PC-3 (cell line): ENCODE data around the gene SLC27A3. TPM values are rescaled to one million over a fixed set of nuclear protein-coding genes. Genes with fewer than 3 reads are reported as not detected.
A peak's percentile ranks its signal among the peaks of the same experiment; 100 is the strongest.

ENCODE experiments used
- ATAC-seq: fragments of 200-7000 bp; cut with Tn5 transposase; 2 replicates; pipeline ENCODE4 v1.9.1; 2020; ENCODE audit warnings: mild to moderate bottlenecking, moderate library complexity
- BruUV-seq: library from RNA; stranded (reverse); fragments of 400-500 nt; replicated peaks from 2 replicates; lab custom pipeline; 2021; lab: Mats Ljungman, UMichigan
- CTCF ChIA-PET: fragments of 300-600 bp; sonication (Branson Sonifier 250); formaldehyde crosslinking; loops from one replicate; lab custom pipeline; 2022; ENCODE audit warnings: antibody characterized with exemption; lab: Charles Lee
- POLR2A ChIA-PET: fragments of 300-600 bp; sonication (Branson Sonifier 250); formaldehyde crosslinking; loops from one replicate; lab custom pipeline; 2022; ENCODE audit warnings: antibody characterized with exemption; ENCODE audit not compliant: unreplicated experiment; lab: Charles Lee
- DNase-seq: peaks from one replicate; pipeline ENCODE4 v3.0.0-alpha.2; 2015
- H2AFZ ChIP-seq: fragments of 300-600 bp; sonication (generic); 2 replicates; pipeline ENCODE4 v1.6.0; 2016; ENCODE audit warnings: antibody characterized with exemption, low read length
- H3F3A ChIP-seq: fragments of 300-600 bp; sonication (generic); one replicate; pipeline ENCODE4 v1.6.0; 2017; ENCODE audit warnings: antibody characterized with exemption, low read length, control low read depth, mild to moderate bottlenecking; ENCODE audit not compliant: unreplicated experiment
- H3K27ac ChIP-seq: fragments of 300-600 bp; sonication (generic); 2 replicates; pipeline ENCODE4 v1.5.1; 2016; ENCODE audit warnings: mild to moderate bottlenecking, low read length
- H3K27me3 ChIP-seq: fragments of 300-600 bp; sonication (generic); 2 replicates; pipeline ENCODE4 v1.6.1; 2016; ENCODE audit warnings: low read length, mixed read lengths
- H3K36me3 ChIP-seq: fragments of 300-600 bp; sonication (generic); 2 replicates; pipeline ENCODE4 v1.6.1; 2016; ENCODE audit warnings: low read depth, mixed run types, low read length, mixed read lengths
- H3K4me1 ChIP-seq: fragments of 300-600 bp; sonication (generic); 2 replicates; pipeline ENCODE4 v1.5.1; 2016; ENCODE audit warnings: low read length; ENCODE audit not compliant: insufficient read depth
- H3K4me2 ChIP-seq: fragments of 300-600 bp; sonication (generic); 2 replicates; pipeline ENCODE4 v1.6.0; 2016; ENCODE audit warnings: low read length
- H3K4me3 ChIP-seq: fragments of 300-600 bp; sonication (generic); 2 replicates; pipeline ENCODE4 v1.5.1; 2016; ENCODE audit warnings: mild to moderate bottlenecking, low read length, mixed read lengths
- H3K79me2 ChIP-seq: fragments of 300-600 bp; sonication (generic); 2 replicates; pipeline ENCODE4 v1.6.1; 2017; ENCODE audit warnings: low read length, mixed read lengths
- H3K9ac ChIP-seq: fragments of 300-600 bp; sonication (generic); 2 replicates; pipeline ENCODE4 v1.6.0; 2016; ENCODE audit warnings: mild to moderate bottlenecking, low read length
- H3K9me2 ChIP-seq: fragments of 300-600 bp; sonication (generic); replicated peaks from 2 replicates; pipeline ENCODE4 v1.6.1; 2016; ENCODE audit warnings: mixed run types, low read length, mixed read lengths
- H3K9me3 ChIP-seq: fragments of 300-600 bp; sonication (generic); 2 replicates; pipeline ENCODE4 v1.6.1; 2016; ENCODE audit warnings: low read length, mixed read lengths
- H4K20me1 ChIP-seq: fragments of 300-600 bp; sonication (generic); 2 replicates; pipeline ENCODE4 v1.6.1; 2016; ENCODE audit warnings: low read length, mixed read lengths
- CTCF ChIP-seq: fragments of 300-600 bp; sonication (generic); conservative IDR thresholded peaks from 2 replicates; pipeline ENCODE4 v1.5.1; 2017; ENCODE audit warnings: antibody characterized with exemption, low read depth, mild to moderate bottlenecking, low read length
- EZH2 ChIP-seq: fragments of 300-600 bp; sonication (generic); IDR thresholded peaks from one replicate; pipeline ENCODE4 v1.6.1; 2017; ENCODE audit warnings: antibody characterized with exemption, mild to moderate bottlenecking, low read length; ENCODE audit not compliant: unreplicated experiment
- EZH2phosphoT487 ChIP-seq: fragments of 300-600 bp; sonication (generic); IDR thresholded peaks from 2 replicates; pipeline ENCODE4 v1.6.1; 2018; ENCODE audit warnings: mild to moderate bottlenecking, antibody characterized with exemption, low read length, borderline replicate concordance
- intact Hi-C: fragments of 100-400 bp; cut with micrococcal nuclease; formaldehyde crosslinking; loops from 2 replicates; pipeline ENCODE4 v1.9.0; 2023
- total RNA-seq: library from RNA; depleted of rRNA; stranded (reverse); fragments of >200 nt; gene quantifications from 2 replicates; pipeline ENCODE4 v1.2.3, GENCODE V29; 2014

The SLC27A3 gene
- total RNA-seq, 1 experiment from 2014 or later = 6.3 TPM

- no peaks in the 10 kb centered on the region for H3F3A ChIP-seq
- no peaks in the 10 kb centered on the region for H3K9me2 ChIP-seq
- H3K79me2 ChIP-seq = peaks cover 3% of the 10 kb centered on the region; the same call in 1 of the 2 replicates
- H3K4me1 ChIP-seq = no peaks in the 10 kb centered on the region
- no peaks in the 10 kb centered on the region for H3K27me3 ChIP-seq
- H3K4me3 ChIP-seq = no peak overlapping the region
- peaks cover 37% of the 10 kb centered on the region for H3K36me3 ChIP-seq
- no TSS peak for BruUV-seq
- ChIA-PET CTCF (no interaction called here), POLR2A (no interaction called here)
- intact Hi-C loops = loop anchor here (10.0 kb wide), 1 partner anchor 387 kb away; the partner anchor contains the start of gene S100A9
- TF ChIP-seq CTCF = no peak
- TF ChIP-seq EZH2phosphoT487 = no peak
- no peak for TF ChIP-seq EZH2
- DNase-seq (no peak), ATAC-seq (no peak)
- H3K27ac ChIP-seq = no peak overlapping the region
- H3K9me3 ChIP-seq = no peaks in the 10 kb centered on the region
- no peaks in the 10 kb centered on the region for H4K20me1 ChIP-seq
- H2AFZ ChIP-seq = no peak overlapping the region
- H3K4me2 ChIP-seq = no peak overlapping the region
- H3K9ac ChIP-seq = no peak overlapping the region
These were observed 33.2 kb upstream of the SLC27A3 start for GRCh38 chr1:153741986-153742385.

- no peaks in the 10 kb centered on the region for H3K4me1 ChIP-seq
- H3K36me3 ChIP-seq = peaks cover 42% of the 10 kb centered on the region
- intact Hi-C loops = loop anchor here (10.0 kb wide), 1 partner anchor 388 kb away; the partner anchor contains the start of gene S100A9
- BruUV-seq = no TSS peak
- no peaks in the 10 kb centered on the region for H3K27me3 ChIP-seq
- H4K20me1 ChIP-seq = no peaks in the 10 kb centered on the region
- H3K9me3 ChIP-seq = no peaks in the 10 kb centered on the region
- TF ChIP-seq EZH2 (no peak), CTCF (no peak), EZH2phosphoT487 (no peak)
- no peaks in the 10 kb centered on the region for H3K9me2 ChIP-seq
- no peak overlapping the region for H3K4me3 ChIP-seq
- ChIA-PET POLR2A (interaction anchor here (0.6 to 1.2 kb wide), 2 partner anchors 9 to 79 kb away, joined by 4 to 5 read pairs; no protein-coding TSS in a partner anchor), CTCF (no interaction called here)
- ATAC-seq (peak; percentile 22; the same call in 1 of the 2 replicates), DNase-seq (no peak)
- H3K9ac ChIP-seq = no peak overlapping the region
- H3K4me2 ChIP-seq = no peak overlapping the region
- H3K79me2 ChIP-seq = no peaks in the 10 kb centered on the region
- no peak overlapping the region for H3K27ac ChIP-seq
- H3F3A ChIP-seq = no peaks in the 10 kb centered on the region
- H2AFZ ChIP-seq = no peak overlapping the region
These were observed 32.6 kb upstream of the SLC27A3 start for GRCh38 chr1:153742411-153743142.

- intact Hi-C loops = loop anchor here (5.0 to 10.0 kb wide), 2 partner anchors 238 to 391 kb away; partner anchors contain the start of gene S100A9
- no peak for TF ChIP-seq EZH2phosphoT487
- TF ChIP-seq EZH2 = no peak
- TF ChIP-seq CTCF = no peak
- Histone ChIP-seq H3K9me3 (no peaks in the 10 kb centered on the region), H3F3A (no peaks in the 10 kb centered on the region), H3K4me1 (no peaks in the 10 kb centered on the region), H3K4me2 (no peak overlapping the region), H2AFZ (no peak overlapping the region), H3K4me3 (no peak overlapping the region), H3K9me2 (no peaks in the 10 kb centered on the region), H4K20me1 (no peaks in the 10 kb centered on the region), H3K27me3 (no peaks in the 10 kb centered on the region), H3K27ac (no peak overlapping the region), H3K79me2 (no peaks in the 10 kb centered on the region), H3K36me3 (peaks cover 54% of the 10 kb centered on the region), H3K9ac (no peak overlapping the region)
- BruUV-seq = no TSS peak
- ChIA-PET CTCF (no interaction called here), POLR2A (interaction anchor here (0.6 kb wide), 1 partner anchor 10 kb away, joined by 3 read pairs; no protein-coding TSS in a partner anchor)
- DNase-seq = no peak
- ATAC-seq = no peak
These were observed 29.8 kb upstream of the SLC27A3 start for GRCh38 chr1:153745417-153745816.
